GM12874 (cell line): ENCODE data around the gene TMEM140.

Source experiments
- TF ChIP-seq, protein P1 (sequence below): IDR thresholded peaks from 2 replicates; pipeline ENCODE4 v1.5.1; 2011; ENCODE audit warnings: low read depth, mild to moderate bottlenecking, control low read depth, low read length, moderate library complexity; ENCODE audit not compliant: insufficient read depth

The TMEM140 gene

DNA sequence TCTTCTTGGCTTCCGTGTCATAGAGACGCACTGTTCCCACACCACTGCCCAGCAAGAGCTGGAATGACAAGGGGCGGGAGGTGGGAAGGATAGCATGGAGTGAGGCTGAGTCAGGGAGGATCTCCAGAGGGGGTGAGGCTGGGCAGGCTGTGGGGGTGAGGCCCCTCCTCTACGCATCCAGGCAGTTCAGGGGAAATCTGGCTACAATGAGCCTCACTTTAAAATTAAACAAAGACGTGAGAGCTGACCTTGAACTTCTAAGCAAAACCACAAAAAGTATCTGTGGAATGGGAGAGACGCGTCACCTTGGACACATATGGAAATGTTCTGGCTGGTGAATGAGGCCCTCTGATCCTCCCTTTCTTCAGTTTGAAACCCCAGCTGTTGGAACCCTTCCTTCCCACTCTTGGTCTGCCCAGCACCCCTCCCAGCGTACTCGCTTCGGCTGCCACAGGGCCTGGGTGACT, 45.8 kb downstream of the TMEM140 start:
- TF ChIP-seq, protein P1, sequence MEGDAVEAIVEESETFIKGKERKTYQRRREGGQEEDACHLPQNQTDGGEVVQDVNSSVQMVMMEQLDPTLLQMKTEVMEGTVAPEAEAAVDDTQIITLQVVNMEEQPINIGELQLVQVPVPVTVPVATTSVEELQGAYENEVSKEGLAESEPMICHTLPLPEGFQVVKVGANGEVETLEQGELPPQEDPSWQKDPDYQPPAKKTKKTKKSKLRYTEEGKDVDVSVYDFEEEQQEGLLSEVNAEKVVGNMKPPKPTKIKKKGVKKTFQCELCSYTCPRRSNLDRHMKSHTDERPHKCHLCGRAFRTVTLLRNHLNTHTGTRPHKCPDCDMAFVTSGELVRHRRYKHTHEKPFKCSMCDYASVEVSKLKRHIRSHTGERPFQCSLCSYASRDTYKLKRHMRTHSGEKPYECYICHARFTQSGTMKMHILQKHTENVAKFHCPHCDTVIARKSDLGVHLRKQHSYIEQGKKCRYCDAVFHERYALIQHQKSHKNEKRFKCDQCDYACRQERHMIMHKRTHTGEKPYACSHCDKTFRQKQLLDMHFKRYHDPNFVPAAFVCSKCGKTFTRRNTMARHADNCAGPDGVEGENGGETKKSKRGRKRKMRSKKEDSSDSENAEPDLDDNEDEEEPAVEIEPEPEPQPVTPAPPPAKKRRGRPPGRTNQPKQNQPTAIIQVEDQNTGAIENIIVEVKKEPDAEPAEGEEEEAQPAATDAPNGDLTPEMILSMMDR = no peak

DNA sequence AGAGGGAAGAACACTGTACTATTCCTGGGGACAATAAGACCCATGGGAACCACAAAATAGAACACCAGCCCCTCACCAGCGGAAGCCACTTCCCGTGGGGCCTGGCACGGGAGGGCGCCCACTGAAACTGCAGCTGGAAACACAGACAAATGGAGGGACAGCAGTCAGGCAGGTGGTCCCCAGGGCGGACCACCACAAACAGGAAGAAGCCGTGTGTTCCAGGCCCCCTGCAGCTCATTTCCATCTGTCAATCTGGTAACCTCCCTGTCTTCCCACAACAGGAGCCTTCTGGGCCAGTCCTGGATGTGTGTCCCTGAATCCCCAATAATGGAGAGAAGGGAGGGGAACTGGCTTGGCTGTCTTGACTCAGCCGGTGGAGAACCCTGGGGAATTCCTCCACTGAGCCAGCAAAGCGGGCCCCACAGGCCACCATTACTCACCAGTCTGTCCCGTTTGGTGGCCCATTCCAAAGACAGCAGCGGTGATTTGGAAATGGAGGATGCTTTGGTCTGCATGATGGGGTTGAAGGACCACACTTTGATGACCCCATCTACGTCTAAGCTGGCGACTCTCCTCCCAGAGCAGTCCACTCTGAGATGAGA, 46.7 kb downstream of the TMEM140 start:
- TF ChIP-seq, protein P1 = no peak

DNA sequence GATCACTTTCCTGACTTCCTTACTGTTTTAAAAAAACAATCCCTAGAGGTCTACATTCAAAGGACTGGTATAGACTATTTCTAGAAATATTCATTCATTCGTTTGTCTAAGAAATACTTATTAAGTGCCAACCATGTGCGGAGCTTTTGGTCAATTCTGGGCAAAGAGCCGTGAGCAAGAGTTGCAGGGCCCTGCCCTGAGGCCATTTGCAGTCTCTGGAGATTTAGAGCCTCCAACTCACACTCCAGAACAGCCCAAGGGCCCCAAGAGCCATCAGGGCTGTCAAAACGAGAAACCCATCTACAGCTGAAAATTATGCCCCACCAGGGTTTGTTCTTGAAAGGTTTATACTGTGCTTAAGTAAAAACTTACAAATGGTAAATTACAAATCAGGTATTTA, 47.3 kb downstream of the TMEM140 start:
- TF ChIP-seq, protein P1 = no peak

DNA sequence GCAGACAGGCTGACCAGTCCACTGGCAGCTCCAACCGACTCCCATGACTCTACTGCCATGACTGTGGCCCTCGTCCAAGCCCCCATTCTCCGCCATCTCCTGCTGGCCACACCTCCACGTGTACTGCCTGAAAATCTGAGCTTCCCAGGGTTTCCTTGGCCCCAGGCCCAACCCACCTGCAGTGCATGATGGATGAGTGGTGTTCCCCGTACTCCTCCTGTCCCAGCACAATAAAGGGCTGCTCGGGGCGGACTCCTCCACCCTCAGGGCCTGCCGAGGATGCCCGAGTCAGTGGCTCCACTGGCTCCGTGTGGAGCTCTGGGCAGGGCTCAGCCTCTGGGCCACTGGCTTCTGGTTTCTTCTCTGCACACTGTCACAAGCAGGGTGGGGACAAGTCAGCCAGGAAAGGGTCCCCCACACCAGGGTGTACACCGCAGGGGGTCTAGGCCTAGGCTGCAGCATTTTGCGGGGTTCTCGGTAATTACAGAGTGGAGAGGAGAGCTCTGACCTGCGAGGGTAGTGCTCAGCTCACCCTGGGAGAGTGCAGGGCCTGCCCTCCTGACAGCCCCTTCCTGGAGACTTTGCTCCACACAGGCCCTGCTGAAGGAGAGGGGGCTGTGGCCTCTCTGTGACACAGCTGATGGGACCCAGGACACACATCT, 48.2 kb downstream of the TMEM140 start:
- TF ChIP-seq, protein P1 = no peak

DNA sequence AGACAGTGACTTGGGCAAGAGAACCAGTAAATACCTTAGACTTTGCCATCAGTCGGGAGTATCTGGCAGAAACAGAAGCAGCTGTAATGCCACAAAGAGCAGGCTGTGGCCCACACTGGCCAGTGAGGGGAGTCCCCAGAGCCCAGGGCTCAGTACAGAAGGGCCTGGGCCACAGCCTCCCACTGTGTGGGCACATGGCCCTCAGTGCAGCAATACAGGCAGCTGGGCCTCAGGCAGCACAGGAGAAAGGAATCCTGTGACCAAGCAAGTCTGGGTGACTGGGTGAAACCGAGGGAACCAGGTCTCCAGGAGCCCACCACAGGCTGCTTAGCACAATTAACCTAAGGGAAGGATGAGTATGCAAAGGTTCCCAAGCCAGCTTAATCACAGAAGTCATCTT, 49.5 kb downstream of the TMEM140 start:
- TF ChIP-seq, protein P1 = no peak

DNA sequence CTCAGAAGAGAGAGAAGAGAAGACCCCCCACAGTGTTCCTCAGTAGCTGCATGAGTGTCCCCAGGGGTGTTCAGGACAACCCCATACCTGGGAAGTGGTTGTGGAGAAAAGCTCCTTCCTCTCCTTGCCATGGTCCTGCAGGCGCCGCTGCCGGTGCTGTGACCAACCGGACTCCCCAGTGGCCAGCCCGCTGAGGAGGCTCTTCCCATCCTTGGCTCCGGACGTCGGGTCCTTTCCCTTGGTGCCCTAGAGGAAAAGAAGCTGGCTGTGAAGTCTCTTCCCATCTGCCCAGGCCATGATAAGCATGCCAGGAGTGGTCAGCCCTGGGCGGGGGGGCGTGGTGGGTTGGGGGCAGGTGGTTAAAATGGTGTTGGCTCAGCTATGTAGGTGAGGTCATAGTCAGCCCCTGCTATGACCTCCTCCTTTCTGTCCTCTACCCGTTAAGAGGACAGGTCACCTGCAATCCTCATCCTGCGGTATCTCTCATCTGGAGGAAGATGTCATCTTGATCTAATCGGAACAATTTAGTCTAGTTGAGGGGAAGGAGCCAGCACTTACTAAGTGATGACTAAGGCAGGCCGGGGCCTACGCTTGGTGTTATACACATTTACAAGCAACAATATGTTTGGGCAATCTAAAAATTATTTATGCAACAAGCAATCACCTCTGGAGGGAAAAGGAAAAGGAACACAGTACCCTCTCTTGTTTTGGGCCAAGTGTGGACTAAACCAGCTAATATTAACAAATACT, 50.2 kb downstream of the TMEM140 start:
- TF ChIP-seq, protein P1 = no peak

DNA sequence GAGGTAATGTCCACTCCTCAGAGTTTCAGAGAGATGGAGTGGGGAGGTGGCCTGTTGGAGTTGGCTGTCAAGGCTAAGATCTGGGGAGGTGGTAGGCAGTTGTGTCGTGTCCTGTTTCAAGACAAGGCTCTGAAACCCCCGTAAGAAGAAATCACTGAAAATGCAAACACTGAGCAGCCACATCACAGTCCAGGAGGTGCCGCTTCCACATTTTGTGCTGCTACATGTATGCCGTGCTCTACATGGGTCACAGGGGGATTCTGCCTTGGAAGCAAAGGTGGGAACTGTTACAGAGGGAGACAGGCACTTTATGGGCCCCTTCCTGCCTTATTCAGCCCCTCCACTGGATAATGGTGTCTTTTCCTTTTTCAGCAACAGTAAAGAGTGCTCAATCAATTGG, 51.6 kb downstream of the TMEM140 start:
- TF ChIP-seq, protein P1 = no peak
